Middle frontal gyrus (tissue), 1 donor: ENCODE results near the gene RHBDD1.
"Not testable (repeated sequence)": the region's sequence is repeated elsewhere in the genome, so short reads cannot be mapped to it uniquely, and the experiment has no call there.

ENCODE experiments used
- DNase-seq: peaks from one replicate; pipeline ENCODE4 v3.0.0-alpha.2; 2015; ENCODE audit warnings: low spot score; ENCODE audit errors: extremely low spot score

Gene RHBDD1

GRCh38 chr2:226839951-226840350, 4.1 kb downstream of the RHBDD1 start:
- no peak for DNase-seq

- DNase-seq: not testable (repeated sequence)
These were observed 7.1 kb downstream of the RHBDD1 start for GRCh38 chr2:226843001-226843400.

- DNase-seq: no peak
These were observed 9.7 kb downstream of the RHBDD1 start for GRCh38 chr2:226845386-226846116.

GRCh38 chr2:226847090-226847489, 11.2 kb downstream of the RHBDD1 start:
- DNase-seq: no peak

GRCh38 chr2:226847511-226847910, 11.7 kb downstream of the RHBDD1 start:
- DNase-seq: no peak

- DNase-seq: no peak
These were observed 13.5 kb downstream of the RHBDD1 start for GRCh38 chr2:226849349-226849748.

- DNase-seq: no peak
These were observed 14.2 kb downstream of the RHBDD1 start for GRCh38 chr2:226850024-226850423.

GRCh38 chr2:226855787-226856186, 19.9 kb downstream of the RHBDD1 start:
- DNase-seq: no peak

GRCh38 chr2:226860087-226860486, 24.2 kb downstream of the RHBDD1 start:
- no peak for DNase-seq

GRCh38 chr2:226862623-226863022, 26.8 kb downstream of the RHBDD1 start:
- no peak for DNase-seq

- DNase-seq: no peak
These were observed 29.4 kb downstream of the RHBDD1 start for GRCh38 chr2:226865273-226865672.

GRCh38 chr2:226865710-226866109, 29.9 kb downstream of the RHBDD1 start:
- DNase-seq: no peak

GRCh38 chr2:226868331-226869162, 32.7 kb downstream of the RHBDD1 start:
- no peak for DNase-seq

GRCh38 chr2:226869371-226869770, 33.5 kb downstream of the RHBDD1 start:
- DNase-seq: no peak

- DNase-seq: no peak
These were observed 37.3 kb downstream of the RHBDD1 start for GRCh38 chr2:226873051-226873620.

GRCh38 chr2:226873826-226874225, 38.0 kb downstream of the RHBDD1 start:
- DNase-seq: no peak

GRCh38 chr2:226874749-226875148, 38.9 kb downstream of the RHBDD1 start:
- no peak for DNase-seq

- no peak for DNase-seq
These were observed 39.8 kb downstream of the RHBDD1 start for GRCh38 chr2:226875438-226876225.

- DNase-seq: no peak
These were observed 41.6 kb downstream of the RHBDD1 start for GRCh38 chr2:226877491-226877890.

- no peak for DNase-seq
These were observed 45.4 kb downstream of the RHBDD1 start for GRCh38 chr2:226881287-226881686.

- DNase-seq: no peak
These were observed 46.8 kb downstream of the RHBDD1 start for GRCh38 chr2:226882606-226883005.
